Mucosa of rectum (tissue), 2 donors: ENCODE results near the gene ATXN1L.
"Not testable (repeated sequence)": the region's sequence is repeated elsewhere in the genome, so short reads cannot be mapped to it uniquely, and the experiment has no call there.

Experiments used
- H3K27ac ChIP-seq, 2 donors: one replicate each; pipeline ENCODE4 v1.7.0; 2013; ENCODE audit warnings: inconsistent platforms in 2 of 2, low read depth in 2 of 2, low read length in 2 of 2
- H3K27me3 ChIP-seq, 2 donors: one replicate each; pipeline ENCODE4 v1.7.0; 2013; ENCODE audit warnings: low read length in 2 of 2; ENCODE audit not compliant: control insufficient read depth in 2 of 2, insufficient read depth in 2 of 2
- H3K36me3 ChIP-seq, 2 donors: one replicate each; pipeline ENCODE4 v1.7.0; 2013; ENCODE audit warnings: low read length in 2 of 2; ENCODE audit not compliant: control insufficient read depth in 2 of 2, insufficient read depth in 2 of 2
- H3K4me1 ChIP-seq, 2 donors: one replicate each; pipeline ENCODE4 v1.7.0; 2013; ENCODE audit warnings: low read length in 2 of 2, mild to moderate bottlenecking in 1 of 2; ENCODE audit not compliant: control insufficient read depth in 2 of 2, insufficient read depth in 2 of 2
- H3K4me3 ChIP-seq, 2 donors: one replicate each; pipeline ENCODE4 v1.7.0; 2013; ENCODE audit warnings: low read length in 2 of 2
- H3K9ac ChIP-seq, 2 donors: one replicate each; pipeline ENCODE4 v1.7.0; 2013; ENCODE audit warnings: low read length in 2 of 2, low read depth in 1 of 2, mild to moderate bottlenecking in 1 of 2
- H3K9me3 ChIP-seq, 2 donors: one replicate each; pipeline ENCODE4 v1.7.0; 2013; ENCODE audit warnings: low read length in 2 of 2; ENCODE audit not compliant: control insufficient read depth in 2 of 2
- donor health status: healthy.
- donor health status: Normal muscosa, but diverticular disease.

The ATXN1L gene

DNA sequence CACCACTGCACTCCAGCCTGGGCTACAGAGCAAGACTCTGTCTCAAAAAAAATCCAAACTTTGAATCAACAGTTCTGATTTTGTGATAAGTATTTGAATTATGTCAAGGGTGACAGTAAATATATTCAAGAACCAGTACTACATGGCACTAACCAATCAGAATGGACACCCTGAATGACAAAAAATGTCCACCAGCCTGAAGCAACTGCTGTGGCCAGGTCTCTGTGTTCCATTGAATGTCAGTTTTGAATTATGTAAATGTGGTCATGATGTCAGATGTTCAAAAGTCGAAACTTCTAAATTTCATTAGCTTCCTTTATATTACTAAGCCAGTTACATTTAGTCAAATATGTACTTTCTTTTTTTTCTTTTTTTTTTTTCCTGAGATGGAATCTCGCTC is 15.4 kb upstream of the ATXN1L start:
- no peaks in the 10 kb centered on the region for H3K9me3 ChIP-seq
- no peak overlapping the region for H3K9ac ChIP-seq
- no peaks in the 10 kb centered on the region for H3K4me1 ChIP-seq
- no peak overlapping the region for H3K27ac ChIP-seq
- no peaks in the 10 kb centered on the region for H3K27me3 ChIP-seq
- no peak overlapping the region for H3K4me3 ChIP-seq
- no peaks in the 10 kb centered on the region for H3K36me3 ChIP-seq

DNA sequence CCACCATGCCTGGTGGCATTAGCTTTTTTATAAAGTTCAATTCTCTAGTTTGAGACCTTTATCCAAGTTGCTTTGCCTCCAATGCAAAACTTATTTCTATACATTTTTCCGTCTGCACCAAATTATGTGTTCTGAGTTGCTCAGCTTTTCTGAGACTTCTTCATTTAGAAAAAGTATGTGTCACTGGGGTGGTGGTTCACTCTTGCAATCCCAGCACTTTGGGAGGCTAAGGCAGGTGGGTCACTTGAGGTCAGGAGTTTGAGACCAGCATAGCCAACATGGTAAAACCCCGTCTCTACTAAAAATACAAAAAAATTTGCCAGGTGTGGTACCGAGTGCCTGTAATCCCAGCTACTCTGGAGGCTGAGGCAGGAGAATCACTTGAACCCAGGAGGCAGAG is 14.1 kb upstream of the ATXN1L start:
- H3K9me3 ChIP-seq, H3K4me1 ChIP-seq, H3K27me3 ChIP-seq, H3K9ac ChIP-seq, H3K27ac ChIP-seq, H3K36me3 ChIP-seq, H3K4me3 ChIP-seq: not testable (repeated sequence)

DNA sequence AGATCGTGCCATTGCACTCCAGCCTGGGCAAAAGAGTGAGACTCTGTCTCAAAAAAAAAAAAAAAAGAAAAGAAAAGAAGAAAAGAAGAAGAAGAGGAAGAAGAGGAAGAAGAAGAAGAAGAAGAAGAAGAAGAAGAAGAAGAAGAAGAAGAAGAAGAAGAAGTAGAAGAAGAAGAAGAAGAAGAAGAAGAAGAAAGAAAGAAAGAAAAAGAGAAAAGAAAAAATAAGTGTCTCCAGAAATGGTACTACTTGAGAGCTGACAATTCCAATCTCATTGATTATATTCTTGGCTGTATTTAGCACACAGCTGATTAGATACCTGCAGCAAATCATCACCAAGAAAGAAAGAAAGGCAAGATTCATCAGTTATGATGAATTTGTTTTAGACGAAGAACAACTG is 13.7 kb upstream of the ATXN1L start:
- not testable (repeated sequence) for H3K27me3 ChIP-seq, H3K36me3 ChIP-seq, H3K4me3 ChIP-seq, H3K9me3 ChIP-seq, H3K9ac ChIP-seq, H3K27ac ChIP-seq, H3K4me1 ChIP-seq

DNA sequence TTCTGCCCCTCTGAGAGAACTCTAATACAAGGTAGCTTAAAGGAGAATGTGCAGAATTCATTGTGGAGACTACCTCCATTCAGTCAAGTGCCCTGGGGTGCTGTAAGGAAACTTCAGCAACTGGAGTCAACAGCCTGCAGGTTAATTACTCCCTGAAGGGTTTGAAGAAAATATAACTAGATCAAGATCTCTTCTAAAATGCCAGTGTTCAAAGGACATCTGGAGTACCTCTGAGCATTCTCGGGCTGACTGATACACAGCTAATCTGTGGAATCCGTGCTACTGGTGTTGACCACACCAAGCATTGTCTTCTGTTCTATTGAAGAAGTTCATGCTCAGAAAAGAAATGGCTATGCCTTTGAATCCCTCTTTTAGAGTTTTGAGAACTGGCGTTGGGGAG is 11.5 kb upstream of the ATXN1L start:
- Histone ChIP-seq H3K27me3 (no peaks in the 10 kb centered on the region), H3K4me1 (no peaks in the 10 kb centered on the region), H3K4me3 (no peak overlapping the region), H3K9ac (no peak overlapping the region), H3K36me3 (no peaks in the 10 kb centered on the region), H3K27ac (no peak overlapping the region), H3K9me3 (no peaks in the 10 kb centered on the region)

DNA sequence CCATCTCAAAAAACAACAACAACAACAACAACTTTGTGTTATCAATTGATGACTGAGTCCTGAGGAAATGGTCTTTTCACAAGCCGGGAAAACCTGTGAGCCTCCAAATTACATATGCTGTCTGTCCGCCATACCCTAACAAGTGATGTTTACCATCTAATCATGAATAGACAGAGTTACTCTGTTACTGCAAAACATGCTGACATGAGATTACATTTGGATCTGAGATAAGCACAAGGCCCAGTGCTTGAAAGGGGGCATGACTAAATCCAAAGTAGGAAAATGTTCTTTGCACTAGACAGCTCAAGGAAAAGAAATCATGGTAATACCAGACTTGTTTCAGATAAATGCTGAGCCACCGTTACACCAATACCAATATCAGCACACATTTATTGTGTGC is 8.6 kb upstream of the ATXN1L start:
- Histone ChIP-seq H3K27me3 (no peaks in the 10 kb centered on the region), H3K36me3 (no peaks in the 10 kb centered on the region), H3K9me3 (no peaks in the 10 kb centered on the region), H3K4me1 (no peaks in the 10 kb centered on the region), H3K4me3 (no peak overlapping the region), H3K9ac (no peak overlapping the region), H3K27ac (no peak overlapping the region)

DNA sequence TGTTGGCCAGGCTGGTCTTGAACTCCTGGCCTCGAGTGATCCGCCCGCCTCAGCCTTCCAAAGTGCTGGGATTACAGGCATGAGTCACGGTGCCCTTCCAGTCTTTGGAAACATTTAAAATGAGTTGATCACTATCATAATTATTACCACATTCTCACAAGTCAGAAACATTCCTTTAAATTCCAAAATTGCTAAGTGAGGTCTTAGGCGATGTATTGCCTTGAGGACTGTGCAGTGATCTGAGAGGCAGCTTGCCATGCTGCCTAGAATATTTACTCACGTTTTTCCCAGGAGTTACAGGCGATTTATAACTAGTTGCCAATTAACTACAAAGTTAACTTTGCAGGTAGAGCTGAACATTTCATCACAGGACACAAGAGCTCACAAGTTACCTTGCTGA is 5.7 kb upstream of the ATXN1L start:
- H3K4me1 ChIP-seq, result no peaks in the 10 kb centered on the region
- H3K36me3 ChIP-seq, result no peaks in the 10 kb centered on the region
- no peak overlapping the region for H3K27ac ChIP-seq
- H3K4me3 ChIP-seq, result no peak overlapping the region
- no peak overlapping the region for H3K9ac ChIP-seq
- H3K9me3 ChIP-seq, result no peaks in the 10 kb centered on the region
- no peaks in the 10 kb centered on the region for H3K27me3 ChIP-seq

DNA sequence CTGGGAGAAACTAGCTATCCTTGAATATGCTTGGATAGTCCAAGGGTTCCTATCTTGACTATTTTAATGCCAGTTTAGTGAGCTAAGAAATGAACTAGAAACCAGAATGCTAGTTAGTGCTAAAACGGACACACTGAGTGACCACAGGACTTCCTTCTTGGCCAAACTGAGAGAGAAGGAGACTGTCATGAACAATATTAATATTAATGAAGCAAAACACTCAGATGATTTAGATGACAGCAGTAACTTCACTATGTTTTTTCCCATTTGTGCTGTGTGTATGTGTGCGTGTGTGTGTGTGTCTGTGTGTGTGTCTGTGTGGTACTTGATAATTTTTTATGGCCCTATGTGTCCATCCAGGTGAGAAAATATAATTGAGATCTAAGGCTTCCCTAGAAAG is 2.2 kb upstream of the ATXN1L start:
- H3K9me3 ChIP-seq, result no peaks in the 10 kb centered on the region
- peaks cover 1 to 5% of the 10 kb centered on the region in 2 donors for H3K36me3 ChIP-seq
- H3K27ac ChIP-seq, result peak overlapping the region in 1 of 2 donors; percentile 29

DNA sequence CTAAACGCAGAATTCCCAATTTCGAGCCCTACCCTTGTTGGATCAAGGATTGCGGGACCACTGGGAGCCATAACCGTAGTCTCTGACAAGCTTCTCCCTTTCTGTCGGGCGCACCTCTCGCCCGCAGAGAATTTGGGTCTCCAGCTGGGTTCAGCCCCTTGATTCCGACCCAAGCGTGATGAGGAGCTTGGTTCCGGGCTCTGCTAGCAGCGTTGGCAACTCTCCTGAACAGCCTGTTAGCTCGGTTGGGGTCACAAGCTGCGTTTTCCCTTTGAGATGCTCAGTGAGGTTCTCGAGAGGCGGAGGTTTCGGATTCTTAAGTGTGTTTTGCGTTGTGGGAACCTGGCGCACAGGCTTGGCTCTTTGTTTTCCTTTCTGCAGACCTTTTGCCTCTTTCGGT is 655 bp downstream of the ATXN1L start:
- H3K27me3 ChIP-seq, result no peaks in the 10 kb centered on the region

More for the DNA sequence above, 2.2 kb upstream of the ATXN1L start:
- Histone ChIP-seq H3K9ac (no peak overlapping the region), H3K4me1 (peaks cover 8% of the 10 kb centered on the region in 2 donors), H3K27me3 (no peaks in the 10 kb centered on the region), H3K4me3 (no peak overlapping the region)

DNA sequence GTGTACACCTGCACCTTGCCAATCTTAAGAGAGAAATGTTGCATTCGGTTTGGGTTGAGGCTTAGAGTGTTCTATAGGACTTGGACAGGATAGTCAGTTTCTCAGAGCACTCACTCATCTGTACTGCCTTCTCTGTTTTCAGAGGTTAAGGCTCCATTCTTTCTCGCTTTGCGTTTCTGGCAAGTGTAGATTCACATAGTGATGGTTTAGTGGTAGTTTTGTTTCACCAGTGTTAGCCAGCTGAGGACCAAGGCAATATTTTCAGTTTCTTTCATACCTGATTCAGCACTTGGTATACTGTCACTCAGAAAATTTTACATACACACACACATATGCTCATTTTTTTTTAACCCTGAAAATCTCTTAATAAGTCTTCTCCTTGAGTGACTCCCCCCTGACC is 1.3 kb downstream of the ATXN1L start:
- peaks cover 32 to 34% of the 10 kb centered on the region in 2 donors for H3K36me3 ChIP-seq
- no peaks in the 10 kb centered on the region for H3K27me3 ChIP-seq
- H3K9me3 ChIP-seq, result no peaks in the 10 kb centered on the region
- H3K27ac ChIP-seq, result no peak overlapping the region
- peaks cover 8% of the 10 kb centered on the region in 2 donors for H3K4me1 ChIP-seq
- peak overlapping the region; percentile 78 to 95 for H3K4me3 ChIP-seq
- H3K9ac ChIP-seq, result peak overlapping the region; percentile 92 to 96

More for the DNA sequence above, 655 bp downstream of the ATXN1L start:
- Histone ChIP-seq H3K9ac (peak overlapping the region; percentile 92 to 96), H3K9me3 (no peaks in the 10 kb centered on the region), H3K4me3 (peak overlapping the region; percentile 78 to 95), H3K27ac (peak overlapping the region; percentile 70 to 86), H3K36me3 (peaks cover 26 to 28% of the 10 kb centered on the region in 2 donors), H3K4me1 (peaks cover 8% of the 10 kb centered on the region in 2 donors)

DNA sequence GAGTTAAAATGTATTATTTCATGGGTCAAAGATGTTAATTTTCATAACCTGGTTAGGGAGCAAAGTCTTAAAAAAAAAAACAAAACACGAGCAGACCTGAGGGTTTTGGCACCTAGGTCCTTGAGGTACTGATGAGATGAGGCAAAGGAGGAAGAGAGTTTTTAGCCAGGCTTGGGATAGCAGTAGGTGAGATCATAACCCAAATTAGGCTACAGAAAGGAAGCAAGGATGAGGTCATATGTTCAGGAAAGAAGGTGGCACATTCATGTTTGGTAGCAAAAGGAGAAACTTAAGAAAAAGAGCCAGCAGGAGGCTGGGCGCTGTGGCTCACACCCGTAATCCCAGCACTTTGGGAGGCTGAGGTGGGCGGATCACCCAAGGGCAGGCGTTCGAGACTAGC is 2.8 kb downstream of the ATXN1L start:
- Histone ChIP-seq H3K4me1 (peaks cover 8 to 12% of the 10 kb centered on the region in 2 donors), H3K9me3 (no peaks in the 10 kb centered on the region), H3K36me3 (peaks cover 38 to 45% of the 10 kb centered on the region in 2 donors), H3K4me3 (no peak overlapping the region), H3K27me3 (no peaks in the 10 kb centered on the region), H3K27ac (no peak overlapping the region), H3K9ac (no peak overlapping the region)

DNA sequence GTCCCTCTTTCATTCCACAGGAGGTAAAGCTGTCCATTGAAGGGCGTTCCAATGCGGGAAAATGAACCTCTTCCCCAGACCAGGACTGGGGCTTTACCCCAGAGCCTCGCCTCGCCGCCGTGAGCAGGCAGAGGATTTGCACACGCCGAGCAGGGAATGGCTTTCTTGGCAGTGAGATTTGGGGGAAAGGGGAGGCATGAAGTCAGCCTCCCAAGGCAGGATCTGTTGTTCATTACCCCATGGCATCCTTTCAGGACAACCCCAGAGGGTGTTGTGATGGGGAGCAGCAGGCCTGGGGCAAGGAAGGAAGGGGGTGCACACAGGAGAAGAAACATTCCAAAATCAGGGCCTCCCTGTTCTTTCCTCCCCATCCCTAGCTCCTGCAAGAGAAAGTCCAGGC is 6.0 kb downstream of the ATXN1L start:
- Histone ChIP-seq H3K36me3 (peaks cover 43 to 50% of the 10 kb centered on the region in 2 donors), H3K9ac (no peak overlapping the region), H3K27me3 (no peaks in the 10 kb centered on the region), H3K4me1 (peaks cover 6% of the 10 kb centered on the region in 2 donors), H3K9me3 (no peaks in the 10 kb centered on the region), H3K27ac (no peak overlapping the region), H3K4me3 (no peak overlapping the region)
